Measurements from ENCODE around the gene PRRG2. TPM values are rescaled to one million over a fixed set of nuclear protein-coding genes. Genes with fewer than 3 reads are reported as not detected.

Gene PRRG2
- total and polyA plus RNA-seq, 10 of the 15 experiments (the other 5 are each of a cell fraction or from before 2014, with no cell fraction given): 0.09 to 2.1 (median 0.86) TPM

- WGBS (ENCODE audit: insufficient coverage, insufficient replicate concordance, low lambda C conversion rate, missing lambda C conversion rate): over 99% methylated on average over 22 of the region's 23 CpGs
- POLR2A ChIA-PET: no interaction called here
- FAIRE-seq (no peak), DNase-seq (ENCODE audit: low read depth, low spot score) (no peak), ATAC-seq (no peak)
- H3K27ac ChIP-seq (ENCODE audit: control insufficient read depth, insufficient read depth): no peak overlapping the region
- no peaks in the 10 kb centered on the region; the same call in 2 of the 3 replicates for H3K9me3 ChIP-seq (replicated peaks; ENCODE audit: control insufficient read depth, insufficient read depth, low read length)
- CTCF ChIA-PET: no interaction called here
- SMC1A ChIA-PET (ENCODE audit: uncharacterized antibody, unreplicated experiment): no interaction called here
- TF ChIP-seq TCF12 (IDR thresholded peaks at IDR 0.05; ENCODE audit: low read depth, low read length) (no peak), POLR2AphosphoS5 (IDR thresholded peaks at IDR 0.05; ENCODE audit: low read length) (no peak), RBBP5 (conservative IDR thresholded peaks at IDR 0.05) (no peak), NR2F1 (conservative IDR thresholded peaks at IDR 0.05) (no peak), CEBPZ (IDR thresholded peaks at IDR 0.05; ENCODE audit: low read depth, low read length) (no peak), ZSCAN29 (IDR thresholded peaks at IDR 0.05) (no peak), YBX1 (IDR thresholded peaks at IDR 0.05) (no peak), SMARCA5 (IDR thresholded peaks at IDR 0.05) (no peak)
- TF ChIP-seq, protein P1, sequence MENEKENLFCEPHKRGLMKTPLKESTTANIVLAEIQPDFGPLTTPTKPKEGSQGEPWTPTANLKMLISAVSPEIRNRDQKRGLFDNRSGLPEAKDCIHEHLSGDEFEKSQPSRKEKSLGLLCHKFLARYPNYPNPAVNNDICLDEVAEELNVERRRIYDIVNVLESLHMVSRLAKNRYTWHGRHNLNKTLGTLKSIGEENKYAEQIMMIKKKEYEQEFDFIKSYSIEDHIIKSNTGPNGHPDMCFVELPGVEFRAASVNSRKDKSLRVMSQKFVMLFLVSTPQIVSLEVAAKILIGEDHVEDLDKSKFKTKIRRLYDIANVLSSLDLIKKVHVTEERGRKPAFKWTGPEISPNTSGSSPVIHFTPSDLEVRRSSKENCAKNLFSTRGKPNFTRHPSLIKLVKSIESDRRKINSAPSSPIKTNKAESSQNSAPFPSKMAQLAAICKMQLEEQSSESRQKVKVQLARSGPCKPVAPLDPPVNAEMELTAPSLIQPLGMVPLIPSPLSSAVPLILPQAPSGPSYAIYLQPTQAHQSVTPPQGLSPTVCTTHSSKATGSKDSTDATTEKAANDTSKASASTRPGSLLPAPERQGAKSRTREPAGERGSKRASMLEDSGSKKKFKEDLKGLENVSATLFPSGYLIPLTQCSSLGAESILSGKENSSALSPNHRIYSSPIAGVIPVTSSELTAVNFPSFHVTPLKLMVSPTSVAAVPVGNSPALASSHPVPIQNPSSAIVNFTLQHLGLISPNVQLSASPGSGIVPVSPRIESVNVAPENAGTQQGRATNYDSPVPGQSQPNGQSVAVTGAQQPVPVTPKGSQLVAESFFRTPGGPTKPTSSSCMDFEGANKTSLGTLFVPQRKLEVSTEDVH (IDR thresholded peaks at IDR 0.05; ENCODE audit: low read depth, partially characterized antibody): no peak
- H3K4me3 ChIP-seq: no peak overlapping the region
- H3K27me3 ChIP-seq (replicated peaks in 1 of 2; ENCODE audit: control insufficient read depth in 2 of 2, insufficient read depth in 2 of 2, low read length in 1 of 2): no peaks in the 10 kb centered on the region
- no peaks in the 10 kb centered on the region; the same call in 1 of the 2 replicates for H3K4me1 ChIP-seq (ENCODE audit: control insufficient read depth, insufficient read depth, low read length)
- in situ Hi-C loops (cut with MboI): no loop called here
- H2AFZ ChIP-seq (ENCODE audit: control insufficient read depth, low read depth, low read length): no peak overlapping the region
- BruUV-seq (replicated peaks): no TSS peak
- H3K79me2 ChIP-seq (ENCODE audit: control insufficient read depth, insufficient read depth, low read length): no peaks in the 10 kb centered on the region
- H4K20me1 ChIP-seq (ENCODE audit: control insufficient read depth, insufficient read depth): no peaks in the 10 kb centered on the region
- RAD21 ChIA-PET (ENCODE audit: unreplicated experiment): no interaction called here
- no peak overlapping the region for H3K9ac ChIP-seq (ENCODE audit: control insufficient read depth, insufficient read depth, low read length)
- no peak overlapping the region for H3K4me2 ChIP-seq (ENCODE audit: control insufficient read depth, insufficient read depth)
- peaks cover 17 to 18% of the 10 kb centered on the region in 2 experiments for H3K36me3 ChIP-seq (ENCODE audit: control insufficient read depth in 2 of 2, insufficient read depth in 2 of 2, low read length in 1 of 2)
- intact Hi-C loops (cut with micrococcal nuclease; ENCODE audit: unreplicated experiment): no loop called here
Observed at GRCh38 chr19:49615861-49616260, 34.7 kb downstream of the PRRG2 start.
